Measurements from ENCODE around the gene DRAM1. TPM values are rescaled to one million over a fixed set of nuclear protein-coding genes. Genes with fewer than 3 reads are reported as not detected.
"Not testable (repeated sequence)": the region's sequence is repeated elsewhere in the genome, so short reads cannot be mapped to it uniquely, and the experiment has no call there.

Gene DRAM1
- total RNA-seq, 4 donors from 2014 or later = 4.5 to 8.1 (median 5.9) TPM

- no peak overlapping the region for H3K4me3 ChIP-seq (ENCODE audit: low read depth, poor library complexity, severe bottlenecking)
- TF ChIP-seq POLR2A (IDR thresholded peaks at IDR 0.05) (no peak), CTCF (IDR thresholded peaks at IDR 0.05) (no peak)
- intact Hi-C loops (cut with DNase I; ENCODE audit: low total_unique reads) = no loop called here
- 72 to 77% methylated on average over 5 of the region's 5 CpGs for WGBS, 2 donors
- no peak for DNase-seq (ENCODE audit: low spot score in 2 of 2)
Measured at GRCh38 chr12:101847325-101847724, 30.1 kb upstream of the DRAM1 start.

DNA sequence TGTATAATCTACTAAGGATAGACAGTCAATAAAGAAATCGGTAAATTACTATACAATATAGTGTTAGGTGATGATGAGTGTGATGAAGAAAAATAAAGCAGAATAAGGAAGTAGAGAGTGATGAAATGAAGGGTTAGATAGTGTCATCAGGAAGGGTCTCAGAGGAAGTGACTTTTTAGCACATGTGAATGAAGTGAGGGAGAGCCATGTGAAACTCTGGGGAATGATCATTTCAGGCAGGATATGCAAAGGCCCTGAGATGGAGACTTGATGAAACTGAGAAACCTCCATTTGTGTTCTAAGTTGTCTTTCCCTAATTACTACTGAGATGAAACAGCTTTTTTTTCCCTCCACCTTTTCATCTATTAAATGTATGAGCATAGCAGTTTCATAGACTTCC is 27.2 kb upstream of the DRAM1 start:
- DNase-seq (ENCODE audit: low spot score in 2 of 2) = no peak
- H3K4me3 ChIP-seq (ENCODE audit: low read depth, poor library complexity, severe bottlenecking) = no peak overlapping the region
- TF ChIP-seq CTCF (IDR thresholded peaks at IDR 0.05) (no peak), POLR2A (IDR thresholded peaks at IDR 0.05) (no peak)
- WGBS, 2 donors = 95 to 97% methylated on average over 1 of the region's 1 CpG
- intact Hi-C loops (cut with DNase I; ENCODE audit: low total_unique reads) = no loop called here

DNA sequence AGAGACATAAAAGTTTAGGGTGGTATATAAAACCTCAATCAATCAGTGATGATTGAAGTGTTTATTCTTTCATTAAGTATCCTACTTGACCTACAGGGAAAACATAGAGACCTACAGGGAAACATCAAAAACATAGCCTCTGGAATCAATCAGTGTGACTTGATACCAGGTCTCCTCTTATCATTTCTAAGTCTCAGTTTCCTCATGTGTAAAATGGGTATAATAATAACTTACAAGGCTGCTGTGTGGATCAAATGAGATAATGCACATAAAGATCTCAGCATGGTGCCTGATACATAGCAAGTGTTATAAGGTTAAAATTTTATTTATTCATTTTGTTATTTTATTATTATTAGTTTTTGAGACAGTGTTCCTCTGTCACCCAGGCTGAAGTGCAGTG is 24.4 kb upstream of the DRAM1 start:
- TF ChIP-seq POLR2A (IDR thresholded peaks at IDR 0.05) = no peak
- TF ChIP-seq CTCF (IDR thresholded peaks at IDR 0.05) = no peak
- intact Hi-C loops (cut with DNase I; ENCODE audit: low total_unique reads) = no loop called here
- DNase-seq (ENCODE audit: low spot score in 2 of 2) = no peak
- H3K4me3 ChIP-seq (ENCODE audit: low read depth, poor library complexity, severe bottlenecking) = no peak overlapping the region

GRCh38 chr12:101854747-101855146 is 22.6 kb upstream of the DRAM1 start:
- WGBS, 2 donors = 96 to 100% methylated on average over 1 of the region's 1 CpG
- intact Hi-C loops (cut with DNase I; ENCODE audit: low total_unique reads) = no loop called here
- no peak overlapping the region for H3K4me3 ChIP-seq (ENCODE audit: low read depth, poor library complexity, severe bottlenecking)
- TF ChIP-seq POLR2A (IDR thresholded peaks at IDR 0.05) = no peak
- no peak for TF ChIP-seq CTCF (IDR thresholded peaks at IDR 0.05)
- DNase-seq (ENCODE audit: low spot score in 2 of 2) = no peak

GRCh38 chr12:101855364-101855884 is 22.0 kb upstream of the DRAM1 start:
- 23 to 26% methylated on average over 3 of the region's 3 CpGs for WGBS, 2 donors
- no peak for TF ChIP-seq CTCF (IDR thresholded peaks at IDR 0.05)
- no peak for TF ChIP-seq POLR2A (IDR thresholded peaks at IDR 0.05)

GRCh38 chr12:101855976-101856375 is 21.4 kb upstream of the DRAM1 start:
- no peak overlapping the region for H3K4me3 ChIP-seq (ENCODE audit: low read depth, poor library complexity, severe bottlenecking)
- TF ChIP-seq CTCF (IDR thresholded peaks at IDR 0.05) = no peak
- no peak for TF ChIP-seq POLR2A (IDR thresholded peaks at IDR 0.05)
- intact Hi-C loops (cut with DNase I; ENCODE audit: low total_unique reads) = no loop called here
- DNase-seq (ENCODE audit: low spot score in 2 of 2) = no peak
- WGBS, 2 donors = 87 to 90% methylated on average over 3 of the region's 3 CpGs

More at GRCh38 chr12:101855364-101855884, 22.0 kb upstream of the DRAM1 start:
- intact Hi-C loops (cut with DNase I; ENCODE audit: low total_unique reads) = no loop called here
- no peak for DNase-seq (ENCODE audit: low spot score in 2 of 2)
- no peak overlapping the region for H3K4me3 ChIP-seq (ENCODE audit: low read depth, poor library complexity, severe bottlenecking)

DNA sequence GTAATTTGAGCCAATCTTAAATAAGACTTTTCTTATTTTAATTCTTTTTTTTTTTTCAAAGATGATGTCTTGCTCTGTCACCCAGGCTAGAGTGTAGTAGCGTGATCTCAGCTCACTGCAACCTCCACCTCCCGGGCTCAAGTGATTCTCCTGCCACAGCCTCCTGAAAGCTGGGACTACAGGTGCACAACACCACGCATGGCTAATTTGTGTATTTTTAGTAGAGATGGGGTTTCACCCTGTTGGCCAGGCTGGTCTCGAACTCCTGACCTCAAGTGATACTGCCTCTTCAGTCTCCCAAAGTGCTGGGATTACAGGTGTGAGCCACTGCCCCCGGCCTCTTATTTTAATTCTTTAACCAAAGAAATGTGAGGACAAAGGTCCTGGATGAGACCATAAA is 20.8 kb upstream of the DRAM1 start:
- intact Hi-C loops (cut with DNase I; ENCODE audit: low total_unique reads); DNase-seq (ENCODE audit: low spot score in 2 of 2); H3K4me3 ChIP-seq (ENCODE audit: low read depth, poor library complexity, severe bottlenecking): not testable (repeated sequence)
- WGBS, 2 donors = 94 to 97% methylated on average over 5 of the region's 5 CpGs

All from lower leg skin (tissue), 4 donors.